SU-DHL-6 (cell line): Measurements from ENCODE around the gene TOR4A.

ENCODE experiments used
- CTCF ChIP-seq: fragments of 200-600 bp; sonication (generic); IDR thresholded peaks from one replicate; pipeline ENCODE4 v1.5.1; 2017; ENCODE audit warnings: antibody characterized with exemption, mild to moderate bottlenecking, low read length, moderate library complexity; ENCODE audit not compliant: insufficient read depth, poor library complexity, severe bottlenecking
- EZH2phosphoT487 ChIP-seq: fragments of 200-600 bp; sonication (generic), shearing (Covaris generic); conservative IDR thresholded peaks from 2 replicates; pipeline ENCODE4 v1.6.1; 2018; ENCODE audit warnings: mild to moderate bottlenecking, antibody characterized with exemption, low read length, moderate library complexity, mixed read lengths

- TF ChIP-seq CTCF (no peak), EZH2phosphoT487 (no peak)
Observed at GRCh38 chr9:137277329-137278041, at the start of gene TOR4A.
